ENCODE measurements around the gene TCF7L1.
"Not testable (repeated sequence)": the region's sequence is repeated elsewhere in the genome, so short reads cannot be mapped to it uniquely, and the experiment has no call there.

The TCF7L1 gene

GRCh38 chr2:85133751-85134254 lies 611 bp downstream of the TCF7L1 start:
- peak; percentile 66 for DNase-seq

GRCh38 chr2:85134255-85134895 lies 1.2 kb downstream of the TCF7L1 start:
- DNase-seq, result peak; percentile 58

GRCh38 chr2:85134896-85135659 lies 1.9 kb downstream of the TCF7L1 start:
- DNase-seq, result no peak

- no peak for DNase-seq
Observed at GRCh38 chr2:85135660-85135914, 2.4 kb downstream of the TCF7L1 start.

GRCh38 chr2:85137156-85137555 lies 4.0 kb downstream of the TCF7L1 start:
- DNase-seq, result no peak

GRCh38 chr2:85143463-85144082 lies 10.4 kb downstream of the TCF7L1 start:
- no peak for DNase-seq

- no peak for DNase-seq
Observed at GRCh38 chr2:85145116-85145820, 12.1 kb downstream of the TCF7L1 start.

- DNase-seq, result no peak
Observed at GRCh38 chr2:85148190-85148589, 15.0 kb downstream of the TCF7L1 start.

- no peak for DNase-seq
Observed at GRCh38 chr2:85151026-85151425, 17.8 kb downstream of the TCF7L1 start.

GRCh38 chr2:85152895-85153294 lies 19.7 kb downstream of the TCF7L1 start:
- DNase-seq, result no peak

GRCh38 chr2:85154048-85154753 lies 21.0 kb downstream of the TCF7L1 start:
- DNase-seq, result no peak

- DNase-seq, result not testable (repeated sequence)
Observed at GRCh38 chr2:85155082-85155481, 21.9 kb downstream of the TCF7L1 start.

GRCh38 chr2:85156153-85156552 lies 23.0 kb downstream of the TCF7L1 start:
- no peak for DNase-seq

- no peak for DNase-seq
Observed at GRCh38 chr2:85156619-85157018, 23.4 kb downstream of the TCF7L1 start.

GRCh38 chr2:85157345-85157744 lies 24.2 kb downstream of the TCF7L1 start:
- no peak for DNase-seq

GRCh38 chr2:85158559-85159273 lies 25.5 kb downstream of the TCF7L1 start:
- no peak for DNase-seq

GRCh38 chr2:85159589-85159988 lies 26.4 kb downstream of the TCF7L1 start:
- no peak for DNase-seq

GRCh38 chr2:85160966-85161960 lies 28.1 kb downstream of the TCF7L1 start:
- no peak for DNase-seq

GRCh38 chr2:85162746-85163301 lies 29.6 kb downstream of the TCF7L1 start:
- DNase-seq, result no peak

GRCh38 chr2:85163675-85164074 lies 30.5 kb downstream of the TCF7L1 start:
- no peak for DNase-seq

- DNase-seq, result no peak
Observed at GRCh38 chr2:85164145-85164569, 31.0 kb downstream of the TCF7L1 start.

Data from activated CD8-positive, alpha-beta memory T cell treated with anti-CD3 and anti-CD28 coated beads for 24 hours (primary cell).